ENCODE measurements around the gene SLAMF9. TPM values are rescaled to one million over a fixed set of nuclear protein-coding genes. Genes with fewer than 3 reads are reported as not detected.

The SLAMF9 gene
- total RNA-seq, 3 donors from 2014 or later, result not detected

- H3K27me3 Mint-ChIP-seq (ENCODE audit: low read depth), result peaks cover 30% of the 10 kb centered on the region
- DNase-seq (no peak), ATAC-seq (no peak)
- no peaks in the 10 kb centered on the region for H3K9me3 Mint-ChIP-seq
- peaks cover 8% of the 10 kb centered on the region for H3K4me1 Mint-ChIP-seq (ENCODE audit: low read depth)
- H3K36me3 Mint-ChIP-seq (ENCODE audit: insufficient read depth), result no peaks in the 10 kb centered on the region
- H3K4me3 Mint-ChIP-seq, result no peak overlapping the region
Measured at GRCh38 chr1:159938211-159938852, 15.7 kb downstream of the SLAMF9 start.

GRCh38 chr1:159937054-159937750, 16.8 kb downstream of the SLAMF9 start:
- no peak overlapping the region for H3K4me3 Mint-ChIP-seq
- peaks cover 21% of the 10 kb centered on the region for H3K27me3 Mint-ChIP-seq (ENCODE audit: low read depth)
- no peaks in the 10 kb centered on the region for H3K9me3 Mint-ChIP-seq
- H3K4me1 Mint-ChIP-seq (ENCODE audit: low read depth), result peaks cover 8% of the 10 kb centered on the region
- DNase-seq, result no peak
- no peaks in the 10 kb centered on the region for H3K36me3 Mint-ChIP-seq (ENCODE audit: insufficient read depth)
- ATAC-seq, result no peak

GRCh38 chr1:159936273-159936904, 17.6 kb downstream of the SLAMF9 start:
- ATAC-seq, result peak; percentile 77
- H3K4me1 Mint-ChIP-seq (ENCODE audit: low read depth), result peaks cover 8% of the 10 kb centered on the region
- no peaks in the 10 kb centered on the region for H3K9me3 Mint-ChIP-seq
- peak; percentile 84 for DNase-seq
- H3K4me3 Mint-ChIP-seq, result no peak overlapping the region
- no peaks in the 10 kb centered on the region for H3K36me3 Mint-ChIP-seq (ENCODE audit: insufficient read depth)
- peaks cover 15% of the 10 kb centered on the region for H3K27me3 Mint-ChIP-seq (ENCODE audit: low read depth)

- DNase-seq, result no peak
- no peaks in the 10 kb centered on the region for H3K9me3 Mint-ChIP-seq
- no peak for ATAC-seq
- peaks cover 8% of the 10 kb centered on the region for H3K4me1 Mint-ChIP-seq (ENCODE audit: low read depth)
- H3K36me3 Mint-ChIP-seq (ENCODE audit: insufficient read depth), result no peaks in the 10 kb centered on the region
- no peak overlapping the region for H3K4me3 Mint-ChIP-seq
- H3K27me3 Mint-ChIP-seq (ENCODE audit: low read depth), result peaks cover 13% of the 10 kb centered on the region
Measured at GRCh38 chr1:159935719-159936272, 18.2 kb downstream of the SLAMF9 start.

- ATAC-seq (no peak), DNase-seq (no peak)
- Mint-ChIP-seq H3K27me3 (ENCODE audit: low read depth) (peaks cover 13% of the 10 kb centered on the region), H3K36me3 (ENCODE audit: insufficient read depth) (no peaks in the 10 kb centered on the region), H3K4me1 (ENCODE audit: low read depth) (peaks cover 8% of the 10 kb centered on the region), H3K4me3 (no peak overlapping the region), H3K9me3 (no peaks in the 10 kb centered on the region)
Measured at GRCh38 chr1:159935305-159935704, 18.7 kb downstream of the SLAMF9 start.

GRCh38 chr1:159934136-159935039, 19.6 kb downstream of the SLAMF9 start:
- DNase-seq (no peak), ATAC-seq (no peak)
- Mint-ChIP-seq H3K36me3 (ENCODE audit: insufficient read depth) (no peaks in the 10 kb centered on the region), H3K27me3 (ENCODE audit: low read depth) (peaks cover 13% of the 10 kb centered on the region), H3K4me3 (no peak overlapping the region), H3K4me1 (ENCODE audit: low read depth) (peaks cover 8% of the 10 kb centered on the region), H3K9me3 (no peaks in the 10 kb centered on the region)

- no peak overlapping the region for H3K4me3 Mint-ChIP-seq
- no peaks in the 10 kb centered on the region for H3K36me3 Mint-ChIP-seq (ENCODE audit: insufficient read depth)
- peaks cover 9% of the 10 kb centered on the region for H3K27me3 Mint-ChIP-seq (ENCODE audit: low read depth)
- no peak for DNase-seq
- H3K4me1 Mint-ChIP-seq (ENCODE audit: low read depth), result peaks cover 8% of the 10 kb centered on the region
- ATAC-seq, result no peak
- H3K9me3 Mint-ChIP-seq, result no peaks in the 10 kb centered on the region
Measured at GRCh38 chr1:159933347-159933746, 20.7 kb downstream of the SLAMF9 start.

- Mint-ChIP-seq H3K4me3 (no peak overlapping the region), H3K27me3 (ENCODE audit: low read depth) (peaks cover 7% of the 10 kb centered on the region), H3K36me3 (ENCODE audit: insufficient read depth) (no peaks in the 10 kb centered on the region), H3K9me3 (no peaks in the 10 kb centered on the region), H3K4me1 (ENCODE audit: low read depth) (peaks cover 8% of the 10 kb centered on the region)
- no peak for DNase-seq
- ATAC-seq, result no peak
Measured at GRCh38 chr1:159932296-159933285, 21.4 kb downstream of the SLAMF9 start.

- Mint-ChIP-seq H3K27me3 (ENCODE audit: low read depth) (peaks cover 7% of the 10 kb centered on the region), H3K4me1 (ENCODE audit: low read depth) (peaks cover 8% of the 10 kb centered on the region), H3K9me3 (no peaks in the 10 kb centered on the region), H3K4me3 (no peak overlapping the region), H3K36me3 (ENCODE audit: insufficient read depth) (no peaks in the 10 kb centered on the region)
- DNase-seq (no peak), ATAC-seq (no peak)
Measured at GRCh38 chr1:159931795-159932173, 22.3 kb downstream of the SLAMF9 start.

- peaks cover 9% of the 10 kb centered on the region for H3K4me1 Mint-ChIP-seq (ENCODE audit: low read depth)
- ATAC-seq, result no peak
Measured at GRCh38 chr1:159931101-159931794, 22.8 kb downstream of the SLAMF9 start.

GRCh38 chr1:159930634-159931033, 23.4 kb downstream of the SLAMF9 start:
- ATAC-seq (no peak), DNase-seq (no peak)
- Mint-ChIP-seq H3K4me1 (ENCODE audit: low read depth) (peaks cover 13% of the 10 kb centered on the region), H3K36me3 (ENCODE audit: insufficient read depth) (no peaks in the 10 kb centered on the region), H3K9me3 (no peaks in the 10 kb centered on the region), H3K4me3 (no peak overlapping the region), H3K27me3 (ENCODE audit: low read depth) (peaks cover 7% of the 10 kb centered on the region)

More at GRCh38 chr1:159931101-159931794, 22.8 kb downstream of the SLAMF9 start:
- Mint-ChIP-seq H3K27me3 (ENCODE audit: low read depth) (peaks cover 7% of the 10 kb centered on the region), H3K36me3 (ENCODE audit: insufficient read depth) (no peaks in the 10 kb centered on the region), H3K9me3 (no peaks in the 10 kb centered on the region), H3K4me3 (no peak overlapping the region)
- no peak for DNase-seq

- ATAC-seq (no peak), DNase-seq (no peak)
- no peaks in the 10 kb centered on the region for H3K9me3 Mint-ChIP-seq
- H3K4me3 Mint-ChIP-seq, result no peak overlapping the region
- peaks cover 16% of the 10 kb centered on the region for H3K4me1 Mint-ChIP-seq (ENCODE audit: low read depth)
- H3K27me3 Mint-ChIP-seq (ENCODE audit: low read depth), result peaks cover 3% of the 10 kb centered on the region
- no peaks in the 10 kb centered on the region for H3K36me3 Mint-ChIP-seq (ENCODE audit: insufficient read depth)
Measured at GRCh38 chr1:159930216-159930615, 23.8 kb downstream of the SLAMF9 start.
